ENCODE data around the gene EXOC6.

EXOC6 gene

GRCh38 chr10:93058139-93058538 lies 209.8 kb downstream of the EXOC6 start:
- no peak overlapping the region for H3K27ac ChIP-seq (ENCODE audit: low read depth, low read length)
- peaks cover 37% of the 10 kb centered on the region for H3K27me3 ChIP-seq (ENCODE audit: insufficient read depth, low read length)
- no peaks in the 10 kb centered on the region for H3K79me2 ChIP-seq (ENCODE audit: control insufficient read depth, insufficient read depth, low read length, unreplicated experiment)
- peaks cover 8% of the 10 kb centered on the region for H3K4me1 ChIP-seq (ENCODE audit: control insufficient read depth, insufficient read depth, low read length, unreplicated experiment)
- no peak overlapping the region for H3K4me3 ChIP-seq (ENCODE audit: low read depth, low read length)
- no peaks in the 10 kb centered on the region for H3K36me3 ChIP-seq (ENCODE audit: insufficient read depth, low read length)
- no peak overlapping the region for H2AFZ ChIP-seq (ENCODE audit: low read length, unreplicated experiment)

GRCh38 chr10:93059975-93060886 lies 211.9 kb downstream of the EXOC6 start, which contains the start of gene CYP26C1:
CYP26C1 (plus strand) TSS chr10:93060798; CDS start chr10:93061264, 466 bp downstream.
- Histone ChIP-seq H3K4me3 (ENCODE audit: low read depth, low read length) (no peak within 1 kb of the TSS; the same call in 1 of the 2 replicates), H2AFZ (ENCODE audit: low read length, unreplicated experiment) (no peak within 1 kb of the TSS), H3K36me3 (ENCODE audit: insufficient read depth, low read length) (no peaks in the 10 kb centered on the region), H3K4me1 (ENCODE audit: control insufficient read depth, insufficient read depth, low read length, unreplicated experiment) (peaks cover 8% of the 10 kb centered on the region), H3K27ac (ENCODE audit: low read depth, low read length) (no peak within 1 kb of the TSS), H3K79me2 (ENCODE audit: control insufficient read depth, insufficient read depth, low read length, unreplicated experiment) (no peaks in the 10 kb centered on the region), H3K27me3 (ENCODE audit: insufficient read depth, low read length) (peaks cover 58% of the 10 kb centered on the region)

DNA sequence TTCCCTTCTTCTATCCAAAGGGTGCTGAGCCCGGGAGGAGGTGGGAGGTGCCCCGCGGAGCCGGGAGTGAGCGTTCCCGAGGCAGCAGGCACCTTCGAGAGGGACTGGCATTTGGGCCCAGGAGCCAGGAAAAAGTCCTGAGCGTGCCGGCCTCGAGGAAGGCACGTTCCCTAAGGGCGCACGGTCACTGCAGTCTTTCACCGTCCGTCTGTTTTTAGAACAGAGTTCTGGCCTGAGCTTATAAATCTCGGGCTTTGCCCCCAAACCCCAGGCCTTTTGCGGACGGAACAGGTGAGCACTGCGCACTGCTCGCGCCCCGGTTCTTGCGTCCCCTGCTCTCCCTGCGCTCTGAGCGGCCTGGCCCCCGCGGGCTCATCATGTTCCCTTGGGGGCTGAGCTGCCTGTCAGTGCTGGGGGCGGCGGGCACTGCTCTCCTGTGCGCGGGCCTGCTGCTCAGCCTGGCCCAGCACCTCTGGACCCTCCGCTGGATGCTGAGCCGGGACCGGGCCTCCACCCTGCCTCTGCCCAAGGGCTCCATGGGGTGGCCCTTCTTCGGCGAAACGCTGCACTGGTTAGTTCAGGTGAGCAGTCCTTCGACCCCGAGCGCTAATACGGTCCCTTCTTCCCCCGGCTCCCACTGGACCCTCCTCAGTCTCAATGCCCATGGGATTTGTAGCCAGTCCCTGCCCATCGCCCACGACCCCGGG lies 212.7 kb downstream of the EXOC6 start:
- no peaks in the 10 kb centered on the region for H3K36me3 ChIP-seq (ENCODE audit: insufficient read depth, low read length)
- no peak overlapping the region for H2AFZ ChIP-seq (ENCODE audit: low read length, unreplicated experiment)
- H3K79me2 ChIP-seq (ENCODE audit: control insufficient read depth, insufficient read depth, low read length, unreplicated experiment), result no peaks in the 10 kb centered on the region
- peaks cover 8% of the 10 kb centered on the region for H3K4me1 ChIP-seq (ENCODE audit: control insufficient read depth, insufficient read depth, low read length, unreplicated experiment)
- no peak overlapping the region; the same call in 1 of the 2 replicates for H3K4me3 ChIP-seq (ENCODE audit: low read depth, low read length)
- no peak overlapping the region for H3K27ac ChIP-seq (ENCODE audit: low read depth, low read length)
- peaks cover 66% of the 10 kb centered on the region for H3K27me3 ChIP-seq (ENCODE audit: insufficient read depth, low read length)

DNA sequence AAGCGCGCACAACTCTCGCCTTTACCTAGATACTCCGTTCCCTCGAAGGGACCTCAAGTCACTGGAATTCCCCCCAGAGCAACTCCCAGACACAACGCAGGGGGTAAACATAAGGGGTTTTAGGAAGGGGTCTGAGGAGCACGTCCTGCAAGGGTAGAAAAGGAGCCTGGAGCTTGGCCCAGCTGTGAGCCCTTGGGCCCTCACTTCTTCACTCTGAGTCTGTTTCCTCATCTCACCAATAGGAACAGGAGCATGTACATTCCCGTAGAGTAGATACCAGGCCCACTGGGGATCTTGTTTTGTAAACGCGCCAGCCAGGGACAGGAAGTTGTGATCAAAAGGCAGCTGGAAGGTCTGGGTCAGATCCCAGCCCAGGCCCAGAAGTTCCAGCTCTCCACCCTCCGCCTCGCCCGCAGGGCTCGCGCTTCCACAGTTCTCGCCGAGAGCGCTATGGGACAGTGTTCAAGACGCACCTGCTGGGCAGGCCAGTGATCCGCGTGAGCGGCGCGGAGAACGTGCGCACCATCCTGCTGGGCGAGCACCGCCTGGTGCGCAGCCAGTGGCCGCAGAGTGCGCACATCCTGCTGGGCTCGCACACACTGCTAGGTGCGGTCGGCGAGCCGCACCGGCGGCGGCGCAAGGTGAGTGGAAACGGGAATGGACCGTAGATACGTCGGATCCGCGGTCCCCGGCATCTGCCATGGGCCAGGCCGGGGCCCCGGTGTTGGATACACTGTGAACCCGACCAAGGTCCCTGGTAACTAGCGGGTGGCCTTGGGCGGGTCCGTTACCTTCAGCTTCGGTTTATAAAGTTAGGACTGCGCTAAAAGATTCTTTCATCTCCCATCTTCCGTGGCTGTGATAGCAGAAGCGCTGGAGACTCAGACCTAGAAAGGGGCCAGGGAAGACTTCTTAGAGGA lies 213.5 kb downstream of the EXOC6 start:
- Histone ChIP-seq H3K27me3 (ENCODE audit: insufficient read depth, low read length) (peaks cover 74% of the 10 kb centered on the region), H3K4me1 (ENCODE audit: control insufficient read depth, insufficient read depth, low read length, unreplicated experiment) (peaks cover 8% of the 10 kb centered on the region), H3K36me3 (ENCODE audit: insufficient read depth, low read length) (no peaks in the 10 kb centered on the region), H2AFZ (ENCODE audit: low read length, unreplicated experiment) (peak overlapping the region; percentile 53), H3K27ac (ENCODE audit: low read depth, low read length) (no peak overlapping the region), H3K79me2 (ENCODE audit: control insufficient read depth, insufficient read depth, low read length, unreplicated experiment) (no peaks in the 10 kb centered on the region), H3K4me3 (ENCODE audit: low read depth, low read length) (peak overlapping the region; percentile 74)

- Histone ChIP-seq H3K27ac (ENCODE audit: low read depth, low read length) (no peak overlapping the region), H3K27me3 (ENCODE audit: insufficient read depth, low read length) (peaks cover 82% of the 10 kb centered on the region), H2AFZ (ENCODE audit: low read length, unreplicated experiment) (peak overlapping the region; percentile 53), H3K4me3 (ENCODE audit: low read depth, low read length) (peak overlapping the region; percentile 74), H3K79me2 (ENCODE audit: control insufficient read depth, insufficient read depth, low read length, unreplicated experiment) (no peaks in the 10 kb centered on the region), H3K36me3 (ENCODE audit: insufficient read depth, low read length) (no peaks in the 10 kb centered on the region), H3K4me1 (ENCODE audit: control insufficient read depth, insufficient read depth, low read length, unreplicated experiment) (peaks cover 8% of the 10 kb centered on the region)
Observed at GRCh38 chr10:93062514-93063143, 214.3 kb downstream of the EXOC6 start.

DNA sequence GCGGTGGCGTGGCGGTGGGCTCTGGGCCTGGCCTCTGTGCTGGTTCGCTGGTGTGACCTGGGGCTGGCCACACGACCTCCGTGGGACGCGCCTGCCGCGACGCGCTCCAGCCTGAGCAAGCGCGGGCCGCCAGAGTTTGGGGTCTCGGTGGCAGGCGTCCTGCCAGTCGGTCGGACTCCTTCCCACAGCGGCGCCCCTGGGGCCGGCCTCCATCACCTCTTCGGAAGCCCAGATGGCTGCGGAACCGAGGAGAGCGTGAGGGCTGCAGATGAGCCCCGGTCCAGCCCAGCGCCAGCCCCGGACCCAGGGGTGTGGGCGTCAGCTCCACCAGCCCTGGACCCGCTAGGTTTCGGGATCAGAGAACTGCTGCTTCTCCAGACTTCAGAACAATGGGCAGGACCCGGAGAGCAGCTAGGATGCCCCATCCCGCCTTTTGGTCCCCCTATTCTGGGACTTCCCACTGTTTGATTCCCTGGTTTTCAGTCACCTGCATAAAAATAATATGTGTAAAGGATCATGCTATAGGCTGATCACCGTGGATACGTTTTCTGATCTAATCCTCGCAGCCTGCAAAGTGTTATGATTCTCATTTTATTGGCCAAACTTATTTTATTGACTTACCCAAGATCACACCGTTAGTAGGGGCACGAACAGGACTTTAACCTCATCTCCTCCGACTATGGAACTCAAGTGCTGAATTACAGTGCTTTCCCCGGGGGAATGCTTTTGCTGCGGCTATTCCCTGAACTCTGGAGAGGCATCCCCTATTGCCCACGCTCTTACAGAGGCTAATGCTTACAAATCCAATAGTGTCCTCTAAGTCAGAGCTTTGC lies 215.0 kb downstream of the EXOC6 start:
- H3K27ac ChIP-seq (ENCODE audit: low read depth, low read length), result no peak overlapping the region
- peak overlapping the region; percentile 53 for H2AFZ ChIP-seq (ENCODE audit: low read length, unreplicated experiment)
- peaks cover 8% of the 10 kb centered on the region for H3K4me1 ChIP-seq (ENCODE audit: control insufficient read depth, insufficient read depth, low read length, unreplicated experiment)
- H3K4me3 ChIP-seq (ENCODE audit: low read depth, low read length), result peak overlapping the region; percentile 74
- H3K79me2 ChIP-seq (ENCODE audit: control insufficient read depth, insufficient read depth, low read length, unreplicated experiment), result no peaks in the 10 kb centered on the region
- H3K27me3 ChIP-seq (ENCODE audit: insufficient read depth, low read length), result peaks cover 89% of the 10 kb centered on the region
- H3K36me3 ChIP-seq (ENCODE audit: insufficient read depth, low read length), result no peaks in the 10 kb centered on the region

DNA sequence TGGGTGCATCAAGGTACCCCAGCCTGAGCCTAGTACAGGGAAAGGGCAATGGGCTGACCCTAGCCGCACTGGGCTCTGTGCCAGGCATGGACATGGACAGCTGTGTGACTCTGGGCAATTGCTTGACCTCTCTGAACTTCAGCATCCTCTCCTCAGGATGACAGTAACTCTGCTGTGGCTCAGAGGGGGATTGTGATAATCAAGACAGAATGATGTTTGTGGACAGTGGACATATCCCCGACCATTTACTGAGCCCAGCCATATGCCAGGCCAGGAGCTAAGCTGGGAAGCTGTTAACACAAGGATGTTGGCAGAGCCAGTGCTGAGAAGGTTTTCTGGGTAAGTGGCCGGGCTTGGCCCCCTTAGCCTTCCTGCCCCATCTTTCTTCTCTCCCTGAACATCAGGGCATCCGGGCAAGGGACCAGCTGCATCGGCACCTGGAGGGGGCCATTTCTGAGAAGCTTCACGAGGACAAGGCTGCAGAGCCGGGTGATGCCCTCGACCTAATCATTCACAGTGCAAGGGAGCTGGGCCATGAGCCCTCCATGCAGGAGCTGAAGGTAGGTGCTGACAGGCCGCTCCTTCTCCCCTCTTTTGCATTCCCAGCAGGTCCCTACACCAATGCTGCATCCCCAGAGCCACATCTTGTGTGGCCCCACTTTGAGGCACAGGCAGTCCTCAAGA lies 215.8 kb downstream of the EXOC6 start:
- no peak overlapping the region for H2AFZ ChIP-seq (ENCODE audit: low read length, unreplicated experiment)
- H3K4me3 ChIP-seq (ENCODE audit: low read depth, low read length), result no peak overlapping the region
- peaks cover 8% of the 10 kb centered on the region for H3K4me1 ChIP-seq (ENCODE audit: control insufficient read depth, insufficient read depth, low read length, unreplicated experiment)
- H3K27ac ChIP-seq (ENCODE audit: low read depth, low read length), result no peak overlapping the region
- H3K36me3 ChIP-seq (ENCODE audit: insufficient read depth, low read length), result no peaks in the 10 kb centered on the region
- H3K27me3 ChIP-seq (ENCODE audit: insufficient read depth, low read length), result peaks cover 97% of the 10 kb centered on the region
- H3K79me2 ChIP-seq (ENCODE audit: control insufficient read depth, insufficient read depth, low read length, unreplicated experiment), result no peaks in the 10 kb centered on the region

DNA sequence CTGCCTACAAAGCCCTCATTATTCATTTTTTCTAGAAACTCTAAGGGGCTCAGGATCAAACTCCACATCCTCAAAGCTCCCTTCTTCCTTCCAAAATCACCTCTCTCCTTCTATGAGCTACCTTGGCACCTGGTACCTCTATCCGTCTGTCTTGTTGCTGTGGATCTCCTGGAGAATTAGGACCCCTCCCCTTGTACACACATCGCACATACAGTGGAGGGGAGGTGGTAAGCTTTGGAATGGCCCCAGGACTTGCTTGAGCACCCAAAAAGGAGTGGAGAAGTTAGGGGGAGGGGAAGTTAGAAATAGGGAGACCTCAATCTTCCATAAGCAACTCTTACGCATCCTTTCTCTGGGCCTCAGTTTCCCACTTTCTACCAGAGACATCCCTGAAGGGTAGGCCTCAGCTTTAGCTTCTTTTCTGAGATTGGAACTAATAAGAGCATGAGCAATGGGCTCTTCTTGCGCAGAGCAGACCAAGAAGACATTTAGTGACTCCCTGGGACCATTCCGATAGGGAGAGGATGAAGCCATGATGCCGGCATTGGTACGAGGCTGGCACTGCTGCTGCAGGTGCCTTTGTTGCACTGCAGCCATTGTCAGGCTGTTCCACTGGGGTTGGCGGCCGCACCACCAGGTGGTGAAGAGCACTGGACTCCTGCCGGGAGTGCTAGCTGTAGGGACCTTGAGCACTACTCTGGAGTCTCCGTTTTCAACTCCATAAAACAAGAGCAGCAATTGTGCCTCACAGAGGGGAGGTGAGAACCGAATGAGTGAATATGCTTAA lies 216.7 kb downstream of the EXOC6 start:
- H3K4me3 ChIP-seq (ENCODE audit: low read depth, low read length), result no peak overlapping the region
- peaks cover 8% of the 10 kb centered on the region for H3K4me1 ChIP-seq (ENCODE audit: control insufficient read depth, insufficient read depth, low read length, unreplicated experiment)
- H3K27me3 ChIP-seq (ENCODE audit: insufficient read depth, low read length), result peaks cover 98% of the 10 kb centered on the region
- no peak overlapping the region for H2AFZ ChIP-seq (ENCODE audit: low read length, unreplicated experiment)
- no peak overlapping the region for H3K27ac ChIP-seq (ENCODE audit: low read depth, low read length)
- H3K79me2 ChIP-seq (ENCODE audit: control insufficient read depth, insufficient read depth, low read length, unreplicated experiment), result no peaks in the 10 kb centered on the region
- no peaks in the 10 kb centered on the region for H3K36me3 ChIP-seq (ENCODE audit: insufficient read depth, low read length)

All from ACC112 (cell line).